Measurements from ENCODE around the gene MBOAT1.

The MBOAT1 gene

GRCh38 chr6:20198156-20198774, 14.0 kb downstream of the MBOAT1 start:
- TF ChIP-seq CTCF (conservative IDR thresholded peaks at IDR 0.05; ENCODE audit: control insufficient read depth, insufficient read depth, low read depth, low read length): no peak
- DNase-seq (ENCODE audit: low read depth): no peak
- H3K4me3 ChIP-seq (ENCODE audit: control insufficient read depth, low read depth, low read length): no peak overlapping the region

- no peak for DNase-seq (ENCODE audit: low read depth)
- TF ChIP-seq CTCF (conservative IDR thresholded peaks at IDR 0.05; ENCODE audit: control insufficient read depth, insufficient read depth, low read depth, low read length): no peak
- H3K4me3 ChIP-seq (ENCODE audit: control insufficient read depth, low read depth, low read length): no peak overlapping the region
Measured at GRCh38 chr6:20197251-20197650, 15.0 kb downstream of the MBOAT1 start.

- TF ChIP-seq CTCF (conservative IDR thresholded peaks at IDR 0.05; ENCODE audit: control insufficient read depth, insufficient read depth, low read depth, low read length): no peak
- no peak overlapping the region for H3K4me3 ChIP-seq (ENCODE audit: control insufficient read depth, low read depth, low read length)
- DNase-seq (ENCODE audit: low read depth): no peak
Measured at GRCh38 chr6:20192625-20193024, 19.6 kb downstream of the MBOAT1 start.

- no peak for DNase-seq (ENCODE audit: low read depth)
- no peak for TF ChIP-seq CTCF (conservative IDR thresholded peaks at IDR 0.05; ENCODE audit: control insufficient read depth, insufficient read depth, low read depth, low read length)
Measured at GRCh38 chr6:20191992-20192391, 20.3 kb downstream of the MBOAT1 start.

GRCh38 chr6:20188630-20189075, 23.6 kb downstream of the MBOAT1 start:
- no peak for TF ChIP-seq CTCF (conservative IDR thresholded peaks at IDR 0.05; ENCODE audit: control insufficient read depth, insufficient read depth, low read depth, low read length)
- no peak overlapping the region for H3K4me3 ChIP-seq (ENCODE audit: control insufficient read depth, low read depth, low read length)
- no peak for DNase-seq (ENCODE audit: low read depth)

More at GRCh38 chr6:20191992-20192391, 20.3 kb downstream of the MBOAT1 start:
- H3K4me3 ChIP-seq (ENCODE audit: control insufficient read depth, low read depth, low read length): no peak overlapping the region

GRCh38 chr6:20186981-20187380, 25.3 kb downstream of the MBOAT1 start:
- TF ChIP-seq CTCF (conservative IDR thresholded peaks at IDR 0.05; ENCODE audit: control insufficient read depth, insufficient read depth, low read depth, low read length): no peak
- no peak for DNase-seq (ENCODE audit: low read depth)
- no peak overlapping the region for H3K4me3 ChIP-seq (ENCODE audit: control insufficient read depth, low read depth, low read length)

- no peak for DNase-seq (ENCODE audit: low read depth)
- H3K4me3 ChIP-seq (ENCODE audit: control insufficient read depth, low read depth, low read length): no peak overlapping the region
- no peak for TF ChIP-seq CTCF (conservative IDR thresholded peaks at IDR 0.05; ENCODE audit: control insufficient read depth, insufficient read depth, low read depth, low read length)
Measured at GRCh38 chr6:20183706-20184105, 28.6 kb downstream of the MBOAT1 start.

Data from fibroblast of mammary gland (primary cell).